ENCODE results near the gene ANO4.

DNA sequence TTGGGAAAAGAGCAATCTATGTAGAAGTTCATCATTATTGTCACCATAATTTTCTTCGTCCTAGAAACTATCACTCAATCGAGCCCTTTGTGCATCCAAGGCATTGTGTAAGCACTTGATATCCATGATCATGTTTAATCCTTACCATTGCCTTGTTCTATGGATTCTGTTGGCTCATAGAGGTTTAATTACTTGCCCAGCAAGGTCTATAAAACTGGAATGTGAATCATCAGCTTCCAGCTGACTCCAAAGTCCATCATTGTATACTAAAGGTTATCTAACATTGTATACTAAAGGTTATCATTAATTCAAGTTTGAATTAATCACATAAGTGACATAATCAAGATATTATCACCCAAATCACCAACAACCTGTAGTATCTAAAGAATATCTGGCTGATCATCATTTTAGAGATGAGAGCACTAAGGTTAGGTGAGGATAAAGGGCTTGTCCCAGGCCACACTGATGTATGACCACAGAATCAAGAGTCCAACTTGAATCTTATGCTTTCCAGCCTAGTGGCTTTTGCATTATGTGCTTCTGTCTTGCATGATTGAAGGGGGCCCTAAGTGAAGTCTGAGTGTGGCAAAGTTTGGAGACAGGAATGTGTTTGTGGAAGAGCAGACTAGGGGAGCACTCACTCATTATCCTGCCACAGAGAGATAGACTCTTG, 188.1 kb downstream of the ANO4 start:
- TF ChIP-seq ZNF274 (IDR thresholded peaks at IDR 0.05; ENCODE audit: low read depth, low read length), result no peak
- no peak for TF ChIP-seq YY1 (IDR thresholded peaks at IDR 0.05; ENCODE audit: insufficient read depth, insufficient read length)
- no peak for TF ChIP-seq SUZ12 (IDR thresholded peaks at IDR 0.05; ENCODE audit: extremely low read depth, insufficient read depth, insufficient read length)

Measured in NT2/D1 (cell line).